Measurements from ENCODE around the gene CCSER2. TPM values are rescaled to one million over a fixed set of nuclear protein-coding genes. Genes with fewer than 3 reads are reported as not detected.

The CCSER2 gene
- total RNA-seq, 1 donor from 2014 or later, result 49.6 TPM

GRCh38 chr10:84366041-84366440 lies 37.7 kb downstream of the CCSER2 start:
- peaks cover 21% of the 10 kb centered on the region for H3K4me1 Mint-ChIP-seq (ENCODE audit: low read depth)
- no peak overlapping the region for H3K27ac Mint-ChIP-seq
- DNase-seq (ENCODE audit: low spot score, unreplicated experiment), result no peak
- peaks cover 8% of the 10 kb centered on the region for H3K36me3 Mint-ChIP-seq (ENCODE audit: insufficient read depth)
- no peaks in the 10 kb centered on the region for H3K27me3 Mint-ChIP-seq
- H3K9me3 Mint-ChIP-seq (ENCODE audit: low read depth), result peaks cover 4% of the 10 kb centered on the region
- TF ChIP-seq CTCF (IDR thresholded peaks at IDR 0.05; ENCODE audit: unreplicated experiment), result no peak
- H3K4me3 Mint-ChIP-seq (ENCODE audit: low read depth), result no peak overlapping the region

- Mint-ChIP-seq H3K4me1 (ENCODE audit: low read depth) (peaks cover 14% of the 10 kb centered on the region), H3K4me3 (ENCODE audit: low read depth) (no peak overlapping the region), H3K27ac (no peak overlapping the region), H3K27me3 (no peaks in the 10 kb centered on the region), H3K9me3 (ENCODE audit: low read depth) (peaks cover 4% of the 10 kb centered on the region), H3K36me3 (ENCODE audit: insufficient read depth) (peaks cover 16% of the 10 kb centered on the region)
- TF ChIP-seq CTCF (IDR thresholded peaks at IDR 0.05; ENCODE audit: unreplicated experiment), result no peak
- no peak for DNase-seq (ENCODE audit: low spot score, unreplicated experiment)
Observed at GRCh38 chr10:84367256-84367655, 38.9 kb downstream of the CCSER2 start.

GRCh38 chr10:84368828-84369227 lies 40.4 kb downstream of the CCSER2 start:
- H3K4me1 Mint-ChIP-seq (ENCODE audit: low read depth), result peaks cover 12% of the 10 kb centered on the region
- peaks cover 17% of the 10 kb centered on the region for H3K36me3 Mint-ChIP-seq (ENCODE audit: insufficient read depth)
- H3K27me3 Mint-ChIP-seq, result no peaks in the 10 kb centered on the region
- no peak for DNase-seq (ENCODE audit: low spot score, unreplicated experiment)
- H3K9me3 Mint-ChIP-seq (ENCODE audit: low read depth), result peaks cover 4% of the 10 kb centered on the region
- H3K27ac Mint-ChIP-seq, result no peak overlapping the region
- no peak for TF ChIP-seq CTCF (IDR thresholded peaks at IDR 0.05; ENCODE audit: unreplicated experiment)
- H3K4me3 Mint-ChIP-seq (ENCODE audit: low read depth), result no peak overlapping the region

- Mint-ChIP-seq H3K27me3 (no peaks in the 10 kb centered on the region), H3K4me1 (ENCODE audit: low read depth) (peaks cover 13% of the 10 kb centered on the region), H3K4me3 (ENCODE audit: low read depth) (no peak overlapping the region), H3K36me3 (ENCODE audit: insufficient read depth) (peaks cover 20% of the 10 kb centered on the region), H3K9me3 (ENCODE audit: low read depth) (peaks cover 4% of the 10 kb centered on the region), H3K27ac (no peak overlapping the region)
- no peak for TF ChIP-seq CTCF (IDR thresholded peaks at IDR 0.05; ENCODE audit: unreplicated experiment)
- no peak for DNase-seq (ENCODE audit: low spot score, unreplicated experiment)
Observed at GRCh38 chr10:84370283-84370682, 41.9 kb downstream of the CCSER2 start.

- Mint-ChIP-seq H3K36me3 (ENCODE audit: insufficient read depth) (peaks cover 21% of the 10 kb centered on the region), H3K9me3 (ENCODE audit: low read depth) (peaks cover 4% of the 10 kb centered on the region), H3K4me3 (ENCODE audit: low read depth) (no peak overlapping the region), H3K4me1 (ENCODE audit: low read depth) (peaks cover 14% of the 10 kb centered on the region), H3K27me3 (no peaks in the 10 kb centered on the region), H3K27ac (no peak overlapping the region)
- no peak for DNase-seq (ENCODE audit: low spot score, unreplicated experiment)
- no peak for TF ChIP-seq CTCF (IDR thresholded peaks at IDR 0.05; ENCODE audit: unreplicated experiment)
Observed at GRCh38 chr10:84371944-84372343, 43.6 kb downstream of the CCSER2 start.
